CD4-positive, alpha-beta memory T cell (primary cell): Measurements from ENCODE around the gene PGAP6. TPM values are rescaled to one million over a fixed set of nuclear protein-coding genes. Genes with fewer than 3 reads are reported as not detected.
"Not testable (repeated sequence)": the region's sequence is repeated elsewhere in the genome, so short reads cannot be mapped to it uniquely, and the experiment has no call there.

Experiments
- CTCF ChIA-PET: fragments of 350-600 bp; sonication (Branson Sonifier 250); formaldehyde crosslinking; loops from one replicate; lab custom pipeline; 2021; ENCODE audit warnings: inconsistent platforms; ENCODE audit not compliant: partially characterized antibody; lab: Charles Lee
- POLR2A ChIA-PET: fragments of 350-600 bp; sonication (Branson Sonifier 250); formaldehyde crosslinking; loops from one replicate; lab custom pipeline; 2021; ENCODE audit not compliant: partially characterized antibody; lab: Charles Lee
- DNase-seq, 5 donors: peaks; one replicate each; pipeline versions ENCODE4 v3.0.0 to v3.0.0-alpha.2; 2020 to 2022; ENCODE audit warnings: mixed read lengths in 1 of 5
- H3K27ac ChIP-seq: one replicate; pipeline ENCODE4 v1.7.0; 2013; ENCODE audit warnings: low read depth, low read length
- H3K27me3 ChIP-seq: 2 replicates; pipeline ENCODE4 v1.7.0; 2013; ENCODE audit warnings: mild to moderate bottlenecking, low read length, moderate library complexity; ENCODE audit not compliant: insufficient read depth
- H3K36me3 ChIP-seq: 2 replicates; pipeline ENCODE4 v1.7.0; 2013; ENCODE audit warnings: mild to moderate bottlenecking, low read length, moderate library complexity; ENCODE audit not compliant: insufficient read depth
- H3K4me1 ChIP-seq: 2 replicates; pipeline ENCODE4 v1.7.0; 2013; ENCODE audit warnings: mild to moderate bottlenecking, low read length, moderate library complexity; ENCODE audit not compliant: insufficient read depth
- H3K4me3 ChIP-seq, 2 donors: one replicate each; pipeline ENCODE4 v1.7.0; 2013; ENCODE audit warnings: low read length in 2 of 2, mild to moderate bottlenecking in 1 of 2
- H3K9me3 ChIP-seq, 2 donors: one replicate each; pipeline ENCODE4 v1.7.0; 2013; ENCODE audit warnings: low read length in 2 of 2, control low read depth in 1 of 2; ENCODE audit not compliant: control insufficient read depth in 1 of 2
- H3K27ac Mint-ChIP-seq, 7 donors: one replicate each; pipeline ENCODE4 v1.8.0; 2020 to 2021; ENCODE audit warnings: mixed read lengths in 7 of 7, mild to moderate bottlenecking in 6 of 7, inconsistent platforms in 3 of 7, moderate library complexity in 3 of 7
- H3K27me3 Mint-ChIP-seq, 2 donors: one replicate each; pipeline ENCODE4 v1.8.0; 2020 to 2021; ENCODE audit warnings: mixed read lengths in 2 of 2
- H3K36me3 Mint-ChIP-seq, 2 donors: one replicate each; pipeline ENCODE4 v1.8.0; 2020 to 2021; ENCODE audit warnings: mixed read lengths in 2 of 2, inconsistent platforms in 1 of 2, mild to moderate bottlenecking in 1 of 2
- H3K4me1 Mint-ChIP-seq, 4 donors: one replicate each; pipeline ENCODE4 v1.8.0; 2020 to 2021; ENCODE audit warnings: mixed read lengths in 4 of 4, mild to moderate bottlenecking in 1 of 4
- H3K4me3 Mint-ChIP-seq, 8 donors: one replicate each; pipeline ENCODE4 v1.8.0; 2020 to 2021; ENCODE audit warnings: mixed read lengths in 8 of 8, mild to moderate bottlenecking in 7 of 8, moderate library complexity in 6 of 8, inconsistent platforms in 3 of 8
- H3K9me3 Mint-ChIP-seq, 8 donors: one replicate each; pipeline ENCODE4 v1.8.0; 2020 to 2021; ENCODE audit warnings: mixed read lengths in 8 of 8, mild to moderate bottlenecking in 5 of 8, inconsistent platforms in 3 of 8, moderate library complexity in 1 of 8
- intact Hi-C: fragments of 100-400 bp; cut with micrococcal nuclease; formaldehyde crosslinking; loops from one replicate; pipeline ENCODE4 v1.15.1; 2023
- polyA plus RNA-seq, 2 donors: library from polyadenylated mRNA; unstranded; fragments of 300-500 nt; fragmentation: Illumina TruSeq; gene quantifications; one replicate each; pipeline ENCODE4 v1.2.3, GENCODE V29; 2021
- total RNA-seq, 2 experiments: library from RNA; stranded (reverse); gene quantifications; one replicate each; pipeline ENCODE4 v1.2.3, GENCODE V29; 2021

Gene PGAP6
- total and polyA plus RNA-seq, 4 experiments from 2014 or later, result 22.7 to 73.5 (median 56.3) TPM

- intact Hi-C loops, result loop anchor here (1.0 to 2.0 kb wide), 4 partner anchors 24 to 102 kb away; partner anchors contain the start of genes AXIN1, CAPN15, DECR2 and MRPL28
- no peaks in the 10 kb centered on the region for H3K27me3 ChIP-seq
- no peaks in the 10 kb centered on the region for H3K36me3 ChIP-seq
- DNase-seq, result no peak
- Mint-ChIP-seq H3K4me3 (peak overlapping the region; percentile 86 to 94 (median 90)), H3K27ac (peak overlapping the region in 3 of 7 donors; percentile 88 to 98 (median 96)), H3K4me1 (peaks cover 20 to 41% (median 32%) of the 10 kb centered on the region in 4 donors), H3K36me3 (no peaks in the 10 kb centered on the region), H3K9me3 (no peaks in the 10 kb centered on the region), H3K27me3 (no peaks in the 10 kb centered on the region)
- H3K9me3 ChIP-seq, result no peaks in the 10 kb centered on the region
- ChIA-PET POLR2A (interaction anchor here (0.8 to 2.3 kb wide), 9 partner anchors 20 to 260 kb away, joined by 3 to 24 read pairs (median 4); partner anchors contain the start of genes AXIN1, CAPN15, DECR2 and FAM234A), CTCF (interaction anchor here (1.4 kb wide), 1 partner anchor 373 kb away, joined by 3 read pairs; the partner anchor contains the start of gene POLR3K)
- H3K4me1 ChIP-seq, result peaks cover 35% of the 10 kb centered on the region
- H3K27ac ChIP-seq, result peak overlapping the region; percentile 80
- no peak overlapping the region for H3K4me3 ChIP-seq
These were observed 43.9 kb upstream of the PGAP6 start for GRCh38 chr16:425740-426114.

- H3K27me3 Mint-ChIP-seq, result no peaks in the 10 kb centered on the region
These were observed 43.4 kb upstream of the PGAP6 start, which contains the start of gene RAB11FIP3 for GRCh38 chr16:425082-425718. TSS of gene RAB11FIP3 (plus strand) at chr16:425649. CDS start at chr16:426007, 358 bp downstream.

GRCh38 chr16:424623-425081 lies 42.9 kb upstream of the PGAP6 start:
- H3K9me3 ChIP-seq, result no peaks in the 10 kb centered on the region
- no peaks in the 10 kb centered on the region for H3K27me3 Mint-ChIP-seq
- H3K9me3 Mint-ChIP-seq, result no peaks in the 10 kb centered on the region
- ChIA-PET CTCF (interaction anchor here (0.6 to 1.4 kb wide), 4 partner anchors 23 to 372 kb away, joined by 3 to 4 read pairs (median 3); partner anchors contain the start of genes DECR2 and POLR3K), POLR2A (interaction anchor here (0.9 to 2.3 kb wide), 5 partner anchors 19 to 258 kb away, joined by 3 to 24 read pairs (median 4); partner anchors contain the start of genes AXIN1, CAPN15 and DECR2)
- no peaks in the 10 kb centered on the region for H3K27me3 ChIP-seq
- H3K27ac Mint-ChIP-seq, result peak overlapping the region; percentile 62 to 98 (median 82)
- H3K4me3 Mint-ChIP-seq, result peak overlapping the region; percentile 77 to 94 (median 86)
- intact Hi-C loops, result loop anchor here (1.0 to 2.0 kb wide), 4 partner anchors 23 to 103 kb away; partner anchors contain the start of genes AXIN1, CAPN15, DECR2 and MRPL28
- H3K36me3 Mint-ChIP-seq, result no peaks in the 10 kb centered on the region
- H3K4me1 Mint-ChIP-seq, result peaks cover 20 to 41% (median 31%) of the 10 kb centered on the region in 4 donors
- peak overlapping the region; percentile 65 to 83 for H3K4me3 ChIP-seq
- H3K36me3 ChIP-seq, result no peaks in the 10 kb centered on the region
- no peak for DNase-seq
- H3K27ac ChIP-seq, result peak overlapping the region; percentile 80
- peaks cover 35% of the 10 kb centered on the region for H3K4me1 ChIP-seq

More at GRCh38 chr16:425082-425718, 43.4 kb upstream of the PGAP6 start, which contains the start of gene RAB11FIP3:
- Histone ChIP-seq H3K36me3 (no peaks in the 10 kb centered on the region), H3K27me3 (no peaks in the 10 kb centered on the region), H3K4me1 (peaks cover 35% of the 10 kb centered on the region), H3K4me3 (peak within 1 kb of the TSS; percentile 65 to 83), H3K9me3 (no peaks in the 10 kb centered on the region), H3K27ac (peak within 1 kb of the TSS; percentile 80)
- DNase-seq, result peak; percentile 83 to 89 (median 86)
- ChIA-PET CTCF (interaction anchor here (0.6 to 1.4 kb wide), 4 partner anchors 24 to 372 kb away, joined by 3 to 4 read pairs (median 3); partner anchors contain the start of genes DECR2 and POLR3K), POLR2A (interaction anchor here (0.8 to 2.3 kb wide), 9 partner anchors 19 to 259 kb away, joined by 3 to 24 read pairs (median 4); partner anchors contain the start of genes AXIN1, CAPN15, DECR2 and FAM234A)
- no peaks in the 10 kb centered on the region for H3K36me3 Mint-ChIP-seq
- peak within 1 kb of the TSS; percentile 86 to 94 (median 90) for H3K4me3 Mint-ChIP-seq
- intact Hi-C loops, result loop anchor here (1.0 to 2.0 kb wide), 4 partner anchors 24 to 102 kb away; partner anchors contain the start of genes AXIN1, CAPN15, DECR2 and MRPL28
- no peaks in the 10 kb centered on the region for H3K9me3 Mint-ChIP-seq
- H3K4me1 Mint-ChIP-seq, result peaks cover 20 to 41% (median 31%) of the 10 kb centered on the region in 4 donors
- peak within 1 kb of the TSS; percentile 87 to 98 (median 93) for H3K27ac Mint-ChIP-seq

GRCh38 chr16:424033-424622 lies 42.4 kb upstream of the PGAP6 start:
- Histone ChIP-seq H3K27ac (no peak overlapping the region), H3K4me1 (peaks cover 35% of the 10 kb centered on the region), H3K27me3 (no peaks in the 10 kb centered on the region), H3K9me3 (no peaks in the 10 kb centered on the region), H3K36me3 (no peaks in the 10 kb centered on the region), H3K4me3 (no peak overlapping the region)
- Mint-ChIP-seq H3K36me3 (no peaks in the 10 kb centered on the region), H3K27ac (peak overlapping the region; percentile 62 to 98 (median 82)), H3K27me3 (no peaks in the 10 kb centered on the region), H3K4me1 (peaks cover 20 to 41% (median 31%) of the 10 kb centered on the region in 4 donors), H3K4me3 (peak overlapping the region; percentile 77 to 90 (median 82)), H3K9me3 (no peaks in the 10 kb centered on the region)
- ChIA-PET CTCF (interaction anchor here (1.2 to 1.4 kb wide), 2 partner anchors 23 to 371 kb away, joined by 3 read pairs; partner anchors contain the start of genes DECR2 and POLR3K), POLR2A (interaction anchor here (1.1 kb wide), 1 partner anchor 189 kb away, joined by 3 read pairs; the partner anchor contains the start of gene FAM234A)
- DNase-seq, result no peak
- intact Hi-C loops, result loop anchor here (2.0 kb wide), 1 partner anchor 71 kb away; the partner anchor contains the start of gene AXIN1

GRCh38 chr16:422179-422578 lies 40.4 kb upstream of the PGAP6 start:
- H3K9me3 Mint-ChIP-seq, H3K27ac Mint-ChIP-seq, H3K4me3 Mint-ChIP-seq, H3K9me3 ChIP-seq, H3K36me3 Mint-ChIP-seq, H3K4me3 ChIP-seq, POLR2A ChIA-PET, H3K27ac ChIP-seq, H3K27me3 ChIP-seq, DNase-seq, CTCF ChIA-PET, intact Hi-C loops, H3K27me3 Mint-ChIP-seq, H3K36me3 ChIP-seq: not testable (repeated sequence)
- peaks cover 7 to 23% (median 16%) of the 10 kb centered on the region in 4 donors for H3K4me1 Mint-ChIP-seq
- peaks cover 19% of the 10 kb centered on the region for H3K4me1 ChIP-seq

- H3K4me3 ChIP-seq, H3K4me1 Mint-ChIP-seq, CTCF ChIA-PET, H3K27ac Mint-ChIP-seq, POLR2A ChIA-PET, H3K9me3 ChIP-seq, H3K4me1 ChIP-seq, DNase-seq, H3K36me3 ChIP-seq, H3K27me3 Mint-ChIP-seq, H3K27me3 ChIP-seq, H3K27ac ChIP-seq, H3K4me3 Mint-ChIP-seq, H3K9me3 Mint-ChIP-seq, intact Hi-C loops, H3K36me3 Mint-ChIP-seq: not testable (repeated sequence)
These were observed 33.4 kb upstream of the PGAP6 start for GRCh38 chr16:415170-415498.
